ENCODE results near the gene TAF7L.
"Not testable (repeated sequence)": the region's sequence is repeated elsewhere in the genome, so short reads cannot be mapped to it uniquely, and the experiment has no call there.

TAF7L gene

GRCh38 chrX:101290957-101291603, at the start of gene TAF7L:
TAF7L (minus strand) TSS chrX:101291334; CDS start chrX:101287543, 3,791 bp downstream.
- no peak for DNase-seq

GRCh38 chrX:101337776-101338271, 46.7 kb upstream of the TAF7L start:
- DNase-seq: no peak

- DNase-seq: not testable (repeated sequence)
These were observed 43.2 kb upstream of the TAF7L start for GRCh38 chrX:101334310-101334709.

- not testable (repeated sequence) for DNase-seq
These were observed 35.5 kb upstream of the TAF7L start for GRCh38 chrX:101326600-101326999.

- no peak for DNase-seq
These were observed 12.7 kb upstream of the TAF7L start for GRCh38 chrX:101303790-101304189.

GRCh38 chrX:101295603-101296002, 4.5 kb upstream of the TAF7L start:
- DNase-seq: not testable (repeated sequence)

GRCh38 chrX:101287402-101287801, 3.7 kb downstream of the TAF7L start:
- no peak for DNase-seq

- no peak for DNase-seq
These were observed 14.9 kb downstream of the TAF7L start for GRCh38 chrX:101276238-101276637.

- DNase-seq: no peak
These were observed 16.9 kb downstream of the TAF7L start for GRCh38 chrX:101274198-101274597.

GRCh38 chrX:101265869-101266428, 25.2 kb downstream of the TAF7L start:
- DNase-seq: no peak

- no peak for DNase-seq
These were observed 27.4 kb downstream of the TAF7L start for GRCh38 chrX:101263766-101264165.

GRCh38 chrX:101262590-101262989, 28.5 kb downstream of the TAF7L start:
- DNase-seq: no peak

- DNase-seq: no peak
These were observed 30.7 kb downstream of the TAF7L start for GRCh38 chrX:101260435-101260834.

GRCh38 chrX:101258259-101258581, 32.9 kb downstream of the TAF7L start:
- DNase-seq: no peak

GRCh38 chrX:101257448-101258258, 33.5 kb downstream of the TAF7L start:
- no peak for DNase-seq

- DNase-seq: no peak
These were observed 38.5 kb downstream of the TAF7L start for GRCh38 chrX:101252634-101253033.

- no peak for DNase-seq
These were observed 49.6 kb downstream of the TAF7L start for GRCh38 chrX:101241531-101241930.

GRCh38 chrX:101237041-101237440, 54.1 kb downstream of the TAF7L start:
- DNase-seq: no peak

- DNase-seq: no peak
These were observed 58.8 kb downstream of the TAF7L start for GRCh38 chrX:101232316-101232715.

GRCh38 chrX:101231080-101231479, 60.1 kb downstream of the TAF7L start:
- DNase-seq: no peak

GRCh38 chrX:101230636-101231035, 60.5 kb downstream of the TAF7L start:
- no peak for DNase-seq

- DNase-seq: no peak
These were observed 62.0 kb downstream of the TAF7L start for GRCh38 chrX:101229170-101229569.

- no peak for DNase-seq
These were observed 67.9 kb downstream of the TAF7L start for GRCh38 chrX:101223226-101223625.

- no peak for DNase-seq
These were observed 70.4 kb downstream of the TAF7L start for GRCh38 chrX:101220662-101221260.

Data from activated CD8-positive, alpha-beta memory T cell treated with anti-CD3 and anti-CD28 coated beads, Interleukin-2, amount 50 U/mL, for 4 hours (primary cell).